Endothelial cell of umbilical vein (primary cell): ENCODE results near the gene SEH1L. TPM values are rescaled to one million over a fixed set of nuclear protein-coding genes. Genes with fewer than 3 reads are reported as not detected.

Experiments used
- BruUV-seq: library from RNA; stranded (reverse); fragments of 400-500 nt; replicated peaks from 2 replicates; lab custom pipeline; 2021; lab: Mats Ljungman, UMichigan
- CTCF ChIA-PET: fragments of 300-600, 350-600 bp; sonication (Branson Sonifier 250); formaldehyde crosslinking; loops from one replicate; lab custom pipeline; 2021; ENCODE audit warnings: antibody characterized with exemption, inconsistent platforms; lab: Charles Lee
- POLR2A ChIA-PET: fragments of 300-600, 350-600 bp; sonication (Branson Sonifier 250); formaldehyde crosslinking; loops from one replicate; lab custom pipeline; 2021; ENCODE audit warnings: antibody characterized with exemption, inconsistent platforms; lab: Charles Lee
- DNase-seq: peaks from one replicate; pipeline ENCODE4 v3.0.0-alpha.2; 2011; ENCODE audit warnings: low read depth, low spot score
- FAIRE-seq: peaks from 2 replicates; lab custom pipeline; 2011; peaks lifted over from hg19 to GRCh38; lab: Jason Lieb, UNC
- H2AFZ ChIP-seq: 2 replicates; pipeline ENCODE4 v1.6.0; 2012; ENCODE audit warnings: low read depth, low read length, control low read depth, inconsistent platforms
- H3K27ac ChIP-seq: 2 replicates; pipeline ENCODE4 v1.5.1; 2011; ENCODE audit warnings: low read depth, mild to moderate bottlenecking, control low read depth, low read length, moderate library complexity; ENCODE audit not compliant: insufficient read depth
- H3K27me3 ChIP-seq, 2 experiments: 2 replicates each; pipeline versions ENCODE4 v1.6.0 to v1.6.1; 2011; ENCODE audit warnings: low read length in 2 of 2, mixed read lengths in 1 of 2; ENCODE audit not compliant: control insufficient read depth in 2 of 2, insufficient read depth in 2 of 2
- H3K36me3 ChIP-seq, 2 experiments: 2 replicates in 1 of 2; 3 replicates in 1 of 2; pipeline ENCODE4 v1.5.1; 2011; ENCODE audit warnings: low read length in 2 of 2, mild to moderate bottlenecking in 1 of 2, moderate library complexity in 1 of 2; ENCODE audit not compliant: control insufficient read depth in 2 of 2, insufficient read depth in 2 of 2; ENCODE audit errors: extremely low read depth in 1 of 2
- H3K4me1 ChIP-seq: 3 replicates; pipeline ENCODE4 v1.5.1; 2011; ENCODE audit warnings: mild to moderate bottlenecking, low read length; ENCODE audit not compliant: control insufficient read depth, insufficient read depth; ENCODE audit errors: extremely low read depth
- H3K4me2 ChIP-seq: 2 replicates; pipeline ENCODE4 v1.6.1; 2011; ENCODE audit warnings: low read length, control low read depth, mixed read lengths; ENCODE audit not compliant: insufficient read depth
- H3K4me3 ChIP-seq, 3 experiments: fragments of 200-600 bp in 1 of 3; sonication (generic), shearing (Covaris generic) in 1 of 3; replicated peaks in 1 of 3; 2 replicates each; pipeline ENCODE4 v1.5.1; 2011 to 2016; ENCODE audit warnings: control low read depth in 3 of 3, low read length in 3 of 3, mild to moderate bottlenecking in 2 of 3, inconsistent platforms in 1 of 3, low read depth in 1 of 3, moderate library complexity in 1 of 3; ENCODE audit not compliant: insufficient read depth in 1 of 3
- H3K79me2 ChIP-seq: 2 replicates; pipeline ENCODE4 v1.6.0; 2012; ENCODE audit warnings: low read length, inconsistent platforms; ENCODE audit not compliant: control insufficient read depth, insufficient read depth
- H3K9ac ChIP-seq: replicated peaks from 2 replicates; pipeline ENCODE3; 2011; ENCODE audit warnings: low read length, control low read depth; ENCODE audit not compliant: insufficient read depth; ENCODE audit errors: extremely low read depth
- H3K9me1 ChIP-seq: replicated peaks from 3 replicates; pipeline ENCODE4 v1.6.0; 2011; ENCODE audit warnings: mild to moderate bottlenecking, low read length; ENCODE audit not compliant: control insufficient read depth, insufficient read depth; ENCODE audit errors: extremely low read depth
- H3K9me3 ChIP-seq: replicated peaks from 2 replicates; pipeline ENCODE4 v1.5.1; 2012; ENCODE audit warnings: low read length, inconsistent platforms; ENCODE audit not compliant: control insufficient read depth, insufficient read depth
- H4K20me1 ChIP-seq: replicated peaks from 2 replicates; pipeline ENCODE3; 2011; ENCODE audit warnings: mild to moderate bottlenecking, low read length; ENCODE audit not compliant: control insufficient read depth, insufficient read depth; ENCODE audit errors: extremely low read depth
- CTCF ChIP-seq, 2 donors: IDR thresholded peaks; 1 replicate in 1 of 2; 2 replicates in 1 of 2; pipeline ENCODE4 v1.5.1; 2011; ENCODE audit warnings: low read length in 2 of 2, mild to moderate bottlenecking in 2 of 2, moderate library complexity in 2 of 2, control low read depth in 1 of 2, inconsistent platforms in 1 of 2, low read depth in 1 of 2; ENCODE audit not compliant: insufficient read depth in 1 of 2; ENCODE audit errors: extremely low read depth in 1 of 2
- EZH2 ChIP-seq: IDR thresholded peaks from 2 replicates; pipeline ENCODE4 v1.6.1; 2012; ENCODE audit warnings: borderline replicate concordance, low read depth, mild to moderate bottlenecking, moderate library complexity, low read length, inconsistent platforms; ENCODE audit not compliant: severe bottlenecking
- FOS ChIP-seq: IDR thresholded peaks from 2 replicates; pipeline ENCODE4 v1.6.1; 2011; ENCODE audit warnings: mild to moderate bottlenecking, low read length, moderate library complexity, borderline replicate concordance; ENCODE audit not compliant: insufficient read depth
- MAX ChIP-seq: IDR thresholded peaks from 2 replicates; pipeline ENCODE4 v1.6.1; 2011; ENCODE audit not compliant: insufficient read depth, insufficient read length
- MYC ChIP-seq: IDR thresholded peaks from one replicate; pipeline ENCODE4 v1.6.1; 2011; ENCODE audit warnings: mild to moderate bottlenecking, low read depth, low read length
- POLR2A ChIP-seq: IDR thresholded peaks from 2 replicates; pipeline ENCODE4 v1.6.1; 2012; ENCODE audit warnings: low read depth, mild to moderate bottlenecking, control low read depth, low read length
- POLR2AphosphoS5 ChIP-seq: IDR thresholded peaks from 2 replicates; pipeline ENCODE4 v1.6.1; 2012; ENCODE audit warnings: low read depth, mild to moderate bottlenecking, control low read depth, low read length, moderate library complexity; ENCODE audit not compliant: insufficient read depth
- dilution Hi-C: fragments of 300-500 bp; cut with MboI; formaldehyde crosslinking; loops from one replicate; pipeline ENCODE4 v1.15.0; 2019; ENCODE audit warnings: low sequenced_read_pairs; ENCODE audit not compliant: extremely low pct_ligation_motif_present
- intact Hi-C: fragments of 100-400 bp; cut with micrococcal nuclease; formaldehyde crosslinking; loops from one replicate; pipeline ENCODE4 v1.10.0; 2022
- polyA plus RNA-seq, 4 experiments: library from polyadenylated mRNA; depleted of rRNA in 3 of 4; stranded (reverse) in 3 of 4; unstranded in 1 of 4; fragments of >200 nt; gene quantifications; 2 replicates each; pipeline versions ENCODE4 v1.2.1 to v1.2.3, GENCODE V29; 2011 to 2012; ENCODE audit warnings: missing spikeins in 1 of 4
- total RNA-seq: library from RNA; stranded (reverse); gene quantifications from 2 replicates; pipeline ENCODE4 v1.2.3, GENCODE V29; 2021

SEH1L gene
- total and polyA plus RNA-seq, 2 donors (not counting 3 experiments of a cell fraction or from before 2014, with no cell fraction given) = 19.8 to 42.8 TPM

GRCh38 chr18:13017247-13017875, 69.5 kb downstream of the SEH1L start:
- POLR2A ChIA-PET = no interaction called here
- Histone ChIP-seq H3K36me3 (peaks cover 9 to 24% of the 10 kb centered on the region in 2 experiments), H3K4me3 (no peak overlapping the region), H3K9me1 (no peaks in the 10 kb centered on the region), H3K27ac (no peak overlapping the region), H3K27me3 (no peaks in the 10 kb centered on the region), H3K4me1 (peaks cover 10% of the 10 kb centered on the region), H3K79me2 (peaks cover 15% of the 10 kb centered on the region), H2AFZ (no peak overlapping the region), H3K9me3 (no peaks in the 10 kb centered on the region), H4K20me1 (no peaks in the 10 kb centered on the region), H3K4me2 (no peak overlapping the region), H3K9ac (no peak overlapping the region)
- BruUV-seq = no TSS peak
- dilution Hi-C loops = no loop called here
- FAIRE-seq = no peak
- no peak for DNase-seq
- TF ChIP-seq POLR2A (no peak), MAX (no peak), MYC (no peak), POLR2AphosphoS5 (no peak), CTCF (IDR thresholded peaks at IDR 0.05; ENCODE audit: extremely low read depth in 1 of 2, insufficient read depth in 1 of 2, low read depth in 1 of 2, low read length in 2 of 2) (no peak), EZH2 (no peak), FOS (no peak)
- intact Hi-C loops = no loop called here
- CTCF ChIA-PET = no interaction called here
